ENCODE data around the gene SLC12A2.

- TF ChIP-seq, protein P1, sequence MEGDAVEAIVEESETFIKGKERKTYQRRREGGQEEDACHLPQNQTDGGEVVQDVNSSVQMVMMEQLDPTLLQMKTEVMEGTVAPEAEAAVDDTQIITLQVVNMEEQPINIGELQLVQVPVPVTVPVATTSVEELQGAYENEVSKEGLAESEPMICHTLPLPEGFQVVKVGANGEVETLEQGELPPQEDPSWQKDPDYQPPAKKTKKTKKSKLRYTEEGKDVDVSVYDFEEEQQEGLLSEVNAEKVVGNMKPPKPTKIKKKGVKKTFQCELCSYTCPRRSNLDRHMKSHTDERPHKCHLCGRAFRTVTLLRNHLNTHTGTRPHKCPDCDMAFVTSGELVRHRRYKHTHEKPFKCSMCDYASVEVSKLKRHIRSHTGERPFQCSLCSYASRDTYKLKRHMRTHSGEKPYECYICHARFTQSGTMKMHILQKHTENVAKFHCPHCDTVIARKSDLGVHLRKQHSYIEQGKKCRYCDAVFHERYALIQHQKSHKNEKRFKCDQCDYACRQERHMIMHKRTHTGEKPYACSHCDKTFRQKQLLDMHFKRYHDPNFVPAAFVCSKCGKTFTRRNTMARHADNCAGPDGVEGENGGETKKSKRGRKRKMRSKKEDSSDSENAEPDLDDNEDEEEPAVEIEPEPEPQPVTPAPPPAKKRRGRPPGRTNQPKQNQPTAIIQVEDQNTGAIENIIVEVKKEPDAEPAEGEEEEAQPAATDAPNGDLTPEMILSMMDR (optimal IDR thresholded peaks at IDR 0.05 in 1 of 3, IDR thresholded peaks at IDR 0.05 in 1 of 3, conservative IDR thresholded peaks at IDR 0.05 in 1 of 3; ENCODE audit: extremely low read depth in 1 of 3, insufficient read depth in 2 of 3, low read length in 3 of 3): no peak
- TF ChIP-seq EZH2 (IDR thresholded peaks at IDR 0.05; ENCODE audit: low read length): no peak
Observed at GRCh38 chr5:128052780-128053179, 30.8 kb upstream of the SLC12A2 start.

All from keratinocyte (primary cell).